Measurements from ENCODE around the gene SLIT1. TPM values are rescaled to one million over a fixed set of nuclear protein-coding genes. Genes with fewer than 3 reads are reported as not detected.

Gene SLIT1
- polyA plus RNA-seq, 1 donor (not counting 4 experiments of a cell fraction or from before 2014, with no cell fraction given): 0.01 TPM

- H3K79me2 ChIP-seq (ENCODE audit: control insufficient read depth, insufficient read depth, low read length): no peaks in the 10 kb centered on the region
- no peaks in the 10 kb centered on the region for H3K9me1 ChIP-seq (ENCODE audit: control insufficient read depth, extremely low read depth, insufficient read depth, low read length)
- no peaks in the 10 kb centered on the region for H3K4me1 ChIP-seq (ENCODE audit: control insufficient read depth, extremely low read depth, insufficient read depth, low read length)
- no peak overlapping the region for H3K4me2 ChIP-seq (ENCODE audit: control insufficient read depth, extremely low read depth, insufficient read depth, low read depth, low read length)
- no peak overlapping the region for H3K9ac ChIP-seq (ENCODE audit: control insufficient read depth, extremely low read depth, insufficient read depth, low read length)
- no peak overlapping the region for H3K4me3 ChIP-seq (ENCODE audit: control insufficient read depth in 2 of 3, extremely low read depth in 1 of 3, insufficient read depth in 2 of 3, low read depth in 1 of 3, low read length in 3 of 3)
- no peaks in the 10 kb centered on the region for H3K36me3 ChIP-seq (ENCODE audit: control insufficient read depth in 2 of 2, extremely low read depth in 1 of 2, insufficient read depth in 2 of 2, low read length in 2 of 2)
- H2AFZ ChIP-seq (ENCODE audit: control insufficient read depth, low read length): no peak overlapping the region
- H4K20me1 ChIP-seq (ENCODE audit: control insufficient read depth, extremely low read depth, insufficient read depth, low read length): no peaks in the 10 kb centered on the region
- no peaks in the 10 kb centered on the region for H3K9me3 ChIP-seq (ENCODE audit: control insufficient read depth, low read depth, low read length)
- dilution Hi-C loops (cut with MboI; ENCODE audit: extremely low pct_ligation_motif_present, low sequenced_read_pairs): no loop called here
- DNase-seq (ENCODE audit: low read depth, low spot score): no peak
- no peak for FAIRE-seq
- H3K27me3 ChIP-seq (ENCODE audit: control insufficient read depth, extremely low read depth, insufficient read depth, low read length): no peaks in the 10 kb centered on the region
- H3K27ac ChIP-seq (ENCODE audit: control insufficient read depth, insufficient read depth, low read length): no peak overlapping the region
- TF ChIP-seq CTCF (optimal IDR thresholded peaks at IDR 0.05 in 1 of 3, IDR thresholded peaks at IDR 0.05 in 1 of 3, conservative IDR thresholded peaks at IDR 0.05 in 1 of 3; ENCODE audit: extremely low read depth in 1 of 3, insufficient read depth in 2 of 3, low read length in 3 of 3): no peak
- TF ChIP-seq EZH2 (IDR thresholded peaks at IDR 0.05; ENCODE audit: low read length): no peak
Observed at GRCh38 chr10:97154162-97154561, 31.6 kb downstream of the SLIT1 start.

DNA sequence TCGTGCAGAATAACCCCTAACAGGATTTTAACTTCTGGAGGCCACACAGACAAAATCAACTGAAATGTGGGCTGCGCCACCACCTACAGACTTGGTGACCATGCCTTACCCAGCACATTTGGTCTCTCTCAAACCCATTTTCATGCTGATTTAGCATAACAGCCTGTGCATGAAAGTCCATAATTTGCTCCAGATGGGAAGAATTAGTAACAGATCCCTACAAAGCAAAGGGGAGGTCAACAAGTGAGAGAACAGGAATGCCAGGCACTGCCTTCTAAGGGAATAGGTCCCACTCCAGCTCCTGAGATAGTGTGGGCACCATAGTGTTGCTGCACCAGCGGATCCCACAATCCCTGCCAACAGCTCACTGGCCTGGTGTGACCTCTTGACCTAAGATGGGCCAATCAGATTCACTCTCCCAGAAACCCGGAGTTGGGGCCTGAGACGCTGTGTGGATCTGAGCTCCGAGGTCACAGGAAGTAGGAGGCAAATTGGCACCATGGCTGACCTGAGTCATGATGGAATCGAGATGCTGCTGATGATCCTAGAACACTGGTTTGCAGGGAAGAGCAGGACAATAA, 32.4 kb downstream of the SLIT1 start:
- Histone ChIP-seq H3K4me3 (ENCODE audit: control insufficient read depth in 2 of 3, extremely low read depth in 1 of 3, insufficient read depth in 2 of 3, low read depth in 1 of 3, low read length in 3 of 3) (no peak overlapping the region), H3K4me2 (ENCODE audit: control insufficient read depth, extremely low read depth, insufficient read depth, low read depth, low read length) (no peak overlapping the region), H3K9me1 (ENCODE audit: control insufficient read depth, extremely low read depth, insufficient read depth, low read length) (no peaks in the 10 kb centered on the region), H3K36me3 (ENCODE audit: control insufficient read depth in 2 of 2, extremely low read depth in 1 of 2, insufficient read depth in 2 of 2, low read length in 2 of 2) (no peaks in the 10 kb centered on the region), H3K27me3 (ENCODE audit: control insufficient read depth, extremely low read depth, insufficient read depth, low read length) (no peaks in the 10 kb centered on the region), H3K79me2 (ENCODE audit: control insufficient read depth, insufficient read depth, low read length) (no peaks in the 10 kb centered on the region), H3K27ac (ENCODE audit: control insufficient read depth, insufficient read depth, low read length) (no peak overlapping the region), H3K9me3 (ENCODE audit: control insufficient read depth, low read depth, low read length) (no peaks in the 10 kb centered on the region), H4K20me1 (ENCODE audit: control insufficient read depth, extremely low read depth, insufficient read depth, low read length) (no peaks in the 10 kb centered on the region), H3K9ac (ENCODE audit: control insufficient read depth, extremely low read depth, insufficient read depth, low read length) (no peak overlapping the region), H3K4me1 (ENCODE audit: control insufficient read depth, extremely low read depth, insufficient read depth, low read length) (no peaks in the 10 kb centered on the region), H2AFZ (ENCODE audit: control insufficient read depth, low read length) (no peak overlapping the region)
- DNase-seq (ENCODE audit: low read depth, low spot score) (no peak), FAIRE-seq (no peak)
- dilution Hi-C loops (cut with MboI; ENCODE audit: extremely low pct_ligation_motif_present, low sequenced_read_pairs): no loop called here
- TF ChIP-seq CTCF (optimal IDR thresholded peaks at IDR 0.05 in 1 of 3, IDR thresholded peaks at IDR 0.05 in 1 of 3, conservative IDR thresholded peaks at IDR 0.05 in 1 of 3; ENCODE audit: extremely low read depth in 1 of 3, insufficient read depth in 2 of 3, low read length in 3 of 3) (no peak), EZH2 (IDR thresholded peaks at IDR 0.05; ENCODE audit: low read length) (no peak)

Data from keratinocyte (primary cell).